K562 (cell line): ENCODE measurements around the gene SLC16A10. TPM values are rescaled to one million over a fixed set of nuclear protein-coding genes. Genes with fewer than 3 reads are reported as not detected.

Experiments
- ATAC-seq: fragments of 200-7000 bp; cut with Tn5 transposase; 3 replicates; pipeline ENCODE4 v1.9.1; 2020; ENCODE audit warnings: moderate library complexity
- BruUV-seq: library from RNA; stranded (reverse); fragments of 400-500 nt; replicated peaks from 2 replicates; lab custom pipeline; 2021; lab: Mats Ljungman, UMichigan
- CTCF ChIA-PET: fragments of 300-600 bp; formaldehyde crosslinking; extraction: SDS; loops from one replicate; lab custom pipeline; 2021; ENCODE audit warnings: low intra/inter-chr PET ratio; lab: Yijun Ruan, JAX
- POLR2A ChIA-PET: fragments of 300-600, 350-650 bp; sonication (Branson Sonifier 250); formaldehyde crosslinking; extraction: SDS; loops from one replicate; lab custom pipeline; 2021; ENCODE audit warnings: antibody characterized with exemption, inconsistent platforms; lab: Yijun Ruan, JAX
- DNase-seq, 4 experiments: peaks; one replicate each; pipeline versions ENCODE4 v3.0.0 to v3.0.0-alpha.2; 2011 to 2018; ENCODE audit warnings: low spot score in 3 of 4, mixed read lengths in 3 of 4; ENCODE audit errors: extremely low read depth in 1 of 4
- FAIRE-seq: peaks from 2 replicates; lab custom pipeline; 2011; peaks lifted over from hg19 to GRCh38; lab: Jason Lieb, UNC
- H2AFZ ChIP-seq: 2 replicates; pipeline ENCODE4 v1.6.0; 2011; ENCODE audit warnings: low read depth, low read length, control low read depth, inconsistent platforms
- H3K27ac ChIP-seq: fragments of 200-600 bp; 3 replicates; pipeline ENCODE4 v1.8.0; 2011; ENCODE audit warnings: low read depth, mild to moderate bottlenecking, control low read depth, inconsistent platforms, low read length, moderate library complexity, mixed read lengths; ENCODE audit errors: extremely low read depth
- H3K27me3 ChIP-seq, 2 experiments: fragments of 300-600 bp in 1 of 2; 2 replicates in 1 of 2; 3 replicates in 1 of 2; pipeline versions ENCODE4 v1.6.0 to v1.8.0; 2011; ENCODE audit warnings: inconsistent platforms in 2 of 2, low read length in 2 of 2, mild to moderate bottlenecking in 1 of 2, mixed read lengths in 1 of 2, moderate library complexity in 1 of 2; ENCODE audit not compliant: control insufficient read depth in 2 of 2, insufficient read depth in 2 of 2
- H3K36me3 ChIP-seq: fragments of 300-600 bp; 3 replicates; pipeline ENCODE4 v1.8.0; 2011; ENCODE audit warnings: mild to moderate bottlenecking, low read length, inconsistent platforms; ENCODE audit not compliant: control insufficient read depth, insufficient read depth
- H3K4me1 ChIP-seq, 2 experiments: fragments of 200-600 bp in 1 of 2; replicated peaks in 1 of 2; 2 replicates in 1 of 2; 3 replicates in 1 of 2; pipeline versions ENCODE4 v1.5.1 to v1.8.0; 2011; ENCODE audit warnings: inconsistent platforms in 2 of 2, low read length in 2 of 2, mild to moderate bottlenecking in 1 of 2, mixed read lengths in 1 of 2, moderate library complexity in 1 of 2; ENCODE audit not compliant: control insufficient read depth in 2 of 2, insufficient read depth in 2 of 2
- H3K4me2 ChIP-seq: 2 replicates; pipeline ENCODE4 v1.6.1; 2011; ENCODE audit warnings: low read length, control low read depth, inconsistent platforms, mixed read lengths; ENCODE audit not compliant: insufficient read depth
- H3K4me3 ChIP-seq: fragments of 200-600 bp; sonication (generic), shearing (Covaris generic); 2 replicates; pipeline ENCODE4 v1.5.1; 2016; ENCODE audit warnings: control low read depth, inconsistent platforms
- H3K79me2 ChIP-seq: fragments of 200-600 bp; 3 replicates; pipeline ENCODE4 v1.8.0; 2011; ENCODE audit warnings: low read length, inconsistent platforms; ENCODE audit not compliant: control insufficient read depth, insufficient read depth
- H3K9ac ChIP-seq, 2 experiments: 2 replicates each; pipeline versions ENCODE4 v1.6.0 to v1.6.1; 2011; ENCODE audit warnings: low read depth in 2 of 2, low read length in 2 of 2, control low read depth in 1 of 2, inconsistent platforms in 1 of 2, mild to moderate bottlenecking in 1 of 2, mixed read lengths in 1 of 2; ENCODE audit not compliant: insufficient read depth in 1 of 2
- H3K9me1 ChIP-seq: one replicate; pipeline ENCODE4 v1.6.0; 2011; ENCODE audit warnings: inconsistent platforms, mild to moderate bottlenecking, low read length, moderate library complexity; ENCODE audit not compliant: control insufficient read depth, insufficient read depth
- H3K9me3 ChIP-seq: replicated peaks from 2 replicates; pipeline ENCODE4 v1.5.1; 2011; ENCODE audit warnings: low read depth, low read length, inconsistent platforms; ENCODE audit not compliant: control insufficient read depth, insufficient read depth
- H4K20me1 ChIP-seq: replicated peaks from 2 replicates; pipeline ENCODE4 v1.6.1; 2011; ENCODE audit warnings: low read length, inconsistent platforms, mixed read lengths; ENCODE audit not compliant: control insufficient read depth, insufficient read depth
- CCAR2 ChIP-seq: fragments of 200-400 bp; formaldehyde crosslinking; IDR thresholded peaks from 2 replicates; pipeline ENCODE4 v1.6.1; 2017; ENCODE audit warnings: mild to moderate bottlenecking, low read depth, low read length
- CHAMP1 ChIP-seq: fragments of 450-650 bp; IDR thresholded peaks from 2 replicates; pipeline ENCODE4 v1.6.1; 2016; ENCODE audit warnings: mild to moderate bottlenecking
- GABPA ChIP-seq: fragments of 200-800 bp; sonication (Bioruptor generic); conservative IDR thresholded peaks from 2 replicates; pipeline ENCODE4 v1.6.1; 2016; ENCODE audit warnings: low read depth, missing genetic modification characterization, missing compliant biosample characterization
- IFI16 ChIP-seq: fragments of 250-450 bp; sonication (Bioruptor Pico); IDR thresholded peaks from 2 replicates; pipeline ENCODE4 v2.1.2; 2022; ENCODE audit warnings: mild to moderate bottlenecking, inconsistent platforms
- IRF1 ChIP-seq: sonication (generic); formaldehyde crosslinking; IDR thresholded peaks from 2 replicates; pipeline ENCODE4 v1.8.0; 2022; ENCODE audit warnings: missing genetic modification reagents, mild to moderate bottlenecking, borderline replicate concordance
- MAFG ChIP-seq: fragments of 450-650 bp; conservative IDR thresholded peaks from 2 replicates; pipeline ENCODE4 v1.6.1; 2016; ENCODE audit warnings: missing genetic modification characterization, missing compliant biosample characterization
- MYBL2 ChIP-seq, 2 experiments: fragments of 450-650 bp in 1 of 2; sonication (generic) in 1 of 2; formaldehyde crosslinking in 1 of 2; IDR thresholded peaks; 2 replicates each; pipeline versions ENCODE4 v1.6.1 to v1.8.1; 2017 to 2022; ENCODE audit warnings: borderline replicate concordance in 1 of 2, inconsistent platforms in 1 of 2, low read depth in 1 of 2, mild to moderate bottlenecking in 1 of 2, missing genetic modification reagents in 1 of 2, moderate library complexity in 1 of 2
- NELFE ChIP-seq: IDR thresholded peaks from 2 replicates; pipeline ENCODE4 v1.6.1; 2011; ENCODE audit warnings: mild to moderate bottlenecking; ENCODE audit not compliant: insufficient read depth, insufficient read length
- NUFIP1 ChIP-seq: fragments of 450-650 bp; IDR thresholded peaks from 2 replicates; pipeline ENCODE4 v1.6.1; 2018; ENCODE audit not compliant: partially characterized antibody
- THRA ChIP-seq: fragments of 450-650 bp; IDR thresholded peaks from 2 replicates; pipeline ENCODE4 v1.6.1; 2017; ENCODE audit warnings: mild to moderate bottlenecking, moderate library complexity
- ZBTB8A ChIP-seq: fragments of 450-650 bp; IDR thresholded peaks from 2 replicates; pipeline ENCODE4 v1.6.1; 2018; ENCODE audit warnings: mild to moderate bottlenecking, moderate library complexity; ENCODE audit not compliant: partially characterized antibody
- ZNF507 ChIP-seq: conservative IDR thresholded peaks from 2 replicates; pipeline ENCODE4 v1.6.1; 2017; ENCODE audit warnings: missing genetic modification characterization, missing compliant biosample characterization
- WGBS: fragments of 100-300 bp; shearing (Covaris generic); methylation state at CpG from one replicate; pipeline ENCODE4 v1.1.6; 2016; ENCODE audit warnings: low coverage, mixed read lengths; ENCODE audit not compliant: insufficient coverage; ENCODE audit errors: missing lambda C conversion rate; 5-methylcytosine and 5-hydroxymethylcytosine counted together
- in situ Hi-C: fragments of 300-500 bp; cut with MboI; formaldehyde crosslinking; loops from 4 replicates; pipeline ENCODE4 v1.15.0; 2018; ENCODE audit warnings: inconsistent platforms, mixed read lengths
- intact Hi-C: fragments of 100-400 bp; cut with micrococcal nuclease; formaldehyde crosslinking; loops from 2 replicates; pipeline ENCODE4 v1.14.2; 2022
- polyA plus RNA-seq, 8 experiments: library from polyadenylated mRNA; depleted of rRNA in 4 of 8; stranded (reverse) in 5 of 8; unstranded in 3 of 8; fragments of >200 nt; fragmentation: Nextera tagmentation in 2 of 8; fragmentation: Illumina TruSeq in 1 of 8; extraction: Ambion mirVana in 2 of 8; extraction: Trizol in 1 of 8; gene quantifications; 2 replicates each; pipeline versions ENCODE4 v1.2.1 to v1.2.3, GENCODE V29; 2011 to 2014; ENCODE audit warnings: inconsistent platforms in 1 of 8, missing spikeins in 1 of 8
- total RNA-seq, 7 experiments: library from RNA; depleted of rRNA in 6 of 7; stranded (reverse); fragments of >200 nt in 6 of 7; fragmentation: Illumina TruSeq in 2 of 7; extraction: Trizol in 2 of 7; gene quantifications; 2 replicates each; pipeline versions ENCODE4 v1.2.1 to v1.2.3, GENCODE V29; 2011 to 2021; ENCODE audit warnings: low replicate concordance in 1 of 7

Gene SLC16A10
- total and polyA plus RNA-seq, 9 of the 15 experiments (the other 6 are each of a cell fraction or from before 2014, with no cell fraction given) = 0.02 to 0.54 (median 0.24) TPM; not detected in 4

GRCh38 chr6:111190637-111191036, 103.3 kb downstream of the SLC16A10 start:
- Histone ChIP-seq H3K9me1 (no peaks in the 10 kb centered on the region), H4K20me1 (no peaks in the 10 kb centered on the region), H2AFZ (no peak overlapping the region), H3K9ac (no peak overlapping the region), H3K9me3 (no peaks in the 10 kb centered on the region), H3K36me3 (no peaks in the 10 kb centered on the region), H3K79me2 (no peaks in the 10 kb centered on the region), H3K27ac (no peak overlapping the region), H3K27me3 (no peaks in the 10 kb centered on the region; a peak in 2 of 5 replicates), H3K4me3 (no peak overlapping the region), H3K4me2 (no peak overlapping the region), H3K4me1 (peaks cover 0 to 2% of the 10 kb centered on the region in 2 experiments; a peak in 2 of 5 replicates)
- TF ChIP-seq ZNF507 (tag) = no peak
- no peak for TF ChIP-seq IRF1 (CRISPR knock-in tag)
- no peak for TF ChIP-seq NUFIP1
- no peak for TF ChIP-seq CHAMP1
- no peak for TF ChIP-seq CCAR2
- no peak for TF ChIP-seq MYBL2 (IDR thresholded peaks at IDR 0.05; ENCODE audit: low read depth)
- no peak for TF ChIP-seq MYBL2 (CRISPR knock-in tag; IDR thresholded peaks at IDR 0.05; ENCODE audit: borderline replicate concordance)
- TF ChIP-seq ZBTB8A = no peak
- TF ChIP-seq NELFE = no peak
- TF ChIP-seq THRA = no peak
- no peak for TF ChIP-seq MAFG (tag)
- TF ChIP-seq GABPA (tag) = no peak
- no peak for TF ChIP-seq IFI16 (CRISPR knock-in tag)
- DNase-seq (no peak), ATAC-seq (no peak), FAIRE-seq (no peak)
- ChIA-PET POLR2A (no interaction called here), CTCF (interaction anchor here (0.6 kb wide), 1 partner anchor 1928 kb away, joined by 3 read pairs; no protein-coding TSS in a partner anchor)
- 11% methylated on average over 3 of the region's 3 CpGs for WGBS
- BruUV-seq = no TSS peak
- intact Hi-C loops (no loop called here), in situ Hi-C loops (no loop called here)
